Esophagus muscularis mucosa (tissue), 4 donors: ENCODE data around the gene PIK3R5. TPM values are rescaled to one million over a fixed set of nuclear protein-coding genes. Genes with fewer than 3 reads are reported as not detected.

Experiments used
- DNase-seq: peaks from one replicate; pipeline ENCODE4 v3.0.0-alpha.2; 2017; ENCODE audit errors: extremely low spot score
- H3K27ac ChIP-seq, 4 donors: fragments of 200-600 bp; sonication (generic); replicated peaks in 1 of 4; 1 replicate in 3 of 4; 2 replicates in 1 of 4; pipeline ENCODE4 v1.5.1; 2016 to 2019; ENCODE audit warnings: mild to moderate bottlenecking in 1 of 4
- H3K27me3 ChIP-seq, 4 donors: fragments of 200-600 bp; sonication (generic); one replicate each; pipeline versions ENCODE4 v1.5.1 to v1.6.0; 2016 to 2019
- H3K36me3 ChIP-seq, 4 donors: fragments of 200-600 bp; sonication (generic); one replicate each; pipeline ENCODE4 v1.5.1; 2016 to 2019
- H3K4me1 ChIP-seq, 4 donors: fragments of 200-600 bp; sonication (generic); one replicate each; pipeline ENCODE4 v1.5.1; 2016 to 2019
- H3K4me3 ChIP-seq, 4 donors: fragments of 200-600 bp; sonication (generic); 1 replicate in 2 of 4; 2 replicates in 2 of 4; pipeline ENCODE4 v1.5.1; 2016 to 2019; ENCODE audit warnings: mild to moderate bottlenecking in 4 of 4, moderate library complexity in 1 of 4
- H3K9me3 ChIP-seq, 4 donors: fragments of 200-600 bp; sonication (generic); 1 replicate in 3 of 4; 2 replicates in 1 of 4; pipeline ENCODE4 v1.5.1; 2016 to 2019
- CTCF ChIP-seq, 3 experiments: fragments of 200-600 bp in 2 of 3; fragments of 450-650 bp in 1 of 3; sonication (generic) in 2 of 3; IDR thresholded peaks; one replicate each; pipeline ENCODE4 v1.5.1; 2017 to 2019; ENCODE audit warnings: antibody characterized with exemption in 3 of 3, mild to moderate bottlenecking in 2 of 3, moderate library complexity in 1 of 3
- EP300 ChIP-seq: sonication (generic); formaldehyde crosslinking; IDR thresholded peaks from one replicate; pipeline ENCODE4 v1.6.1; 2017; ENCODE audit warnings: antibody characterized with exemption
- POLR2A ChIP-seq: fragments of 450-650 bp; IDR thresholded peaks from one replicate; pipeline ENCODE4 v1.6.1; 2017; ENCODE audit warnings: antibody characterized with exemption, moderate library complexity, mild to moderate bottlenecking, low read depth
- POLR2AphosphoS5 ChIP-seq, 2 donors: sonication (generic); formaldehyde crosslinking; IDR thresholded peaks; one replicate each; pipeline ENCODE4 v1.6.1; 2017; ENCODE audit warnings: antibody characterized with exemption in 2 of 2
- WGBS: methylation state at CpG from one replicate; pipeline ENCODE4 v1.1.5; 2018; 5-methylcytosine and 5-hydroxymethylcytosine counted together
- intact Hi-C: fragments of 100-400 bp; cut with DNase I; formaldehyde crosslinking; loops from one replicate; pipeline ENCODE4 v1.15.1; 2023
- total RNA-seq, 4 donors: library from RNA; depleted of rRNA; stranded (reverse); fragments of >200 nt; gene quantifications; one replicate each; pipeline versions ENCODE4 v1.1.0 to v1.2.1, GENCODE V29; 2016

PIK3R5 gene
- total RNA-seq, 4 donors from 2014 or later: 7.0 to 16.2 (median 9.6) TPM

GRCh38 chr17:8851600-8851999 is 113.9 kb downstream of the PIK3R5 start:
- 91% methylated on average over 5 of the region's 5 CpGs for WGBS
- Histone ChIP-seq H3K27ac (no peak overlapping the region), H3K36me3 (no peaks in the 10 kb centered on the region), H3K27me3 (peaks cover 0 to 14% (median 0%) of the 10 kb centered on the region in 4 donors), H3K4me1 (peaks cover 0 to 10% (median 0%) of the 10 kb centered on the region in 4 donors), H3K9me3 (no peaks in the 10 kb centered on the region), H3K4me3 (no peak overlapping the region)
- no peak for DNase-seq
- TF ChIP-seq POLR2A: no peak
- TF ChIP-seq POLR2AphosphoS5 (IDR thresholded peaks at IDR 0.05): no peak
- no peak for TF ChIP-seq CTCF (IDR thresholded peaks at IDR 0.05)
- TF ChIP-seq EP300: no peak
- intact Hi-C loops: no loop called here

GRCh38 chr17:8849311-8850041 is 116.0 kb downstream of the PIK3R5 start:
- H3K4me1 ChIP-seq: peaks cover 0 to 7% (median 0%) of the 10 kb centered on the region in 4 donors
- no peaks in the 10 kb centered on the region for H3K36me3 ChIP-seq
- no peak overlapping the region for H3K27ac ChIP-seq
- H3K4me3 ChIP-seq: no peak overlapping the region
- H3K9me3 ChIP-seq: no peaks in the 10 kb centered on the region
- WGBS: 66% methylated on average over 3 of the region's 4 CpGs
- intact Hi-C loops: no loop called here
- no peak for TF ChIP-seq CTCF (IDR thresholded peaks at IDR 0.05)
- no peak for TF ChIP-seq POLR2AphosphoS5 (IDR thresholded peaks at IDR 0.05)
- TF ChIP-seq EP300: no peak
- no peak for TF ChIP-seq POLR2A
- no peak for DNase-seq
- H3K27me3 ChIP-seq: peaks cover 0 to 14% (median 0%) of the 10 kb centered on the region in 4 donors

GRCh38 chr17:8847891-8848290 is 117.6 kb downstream of the PIK3R5 start:
- Histone ChIP-seq H3K4me3 (no peak overlapping the region), H3K36me3 (no peaks in the 10 kb centered on the region), H3K27ac (no peak overlapping the region), H3K9me3 (no peaks in the 10 kb centered on the region), H3K4me1 (peaks cover 0 to 7% (median 0%) of the 10 kb centered on the region in 4 donors), H3K27me3 (peaks cover 0 to 11% (median 0%) of the 10 kb centered on the region in 4 donors)
- TF ChIP-seq POLR2A: no peak
- TF ChIP-seq EP300: no peak
- no peak for TF ChIP-seq CTCF (IDR thresholded peaks at IDR 0.05)
- TF ChIP-seq POLR2AphosphoS5 (IDR thresholded peaks at IDR 0.05): no peak
- no peak for DNase-seq
- WGBS: 94% methylated on average over 2 of the region's 2 CpGs
- intact Hi-C loops: no loop called here

GRCh38 chr17:8846768-8847211 is 118.7 kb downstream of the PIK3R5 start:
- Histone ChIP-seq H3K27ac (no peak overlapping the region), H3K4me1 (peaks cover 0 to 7% (median 0%) of the 10 kb centered on the region in 4 donors), H3K27me3 (peaks cover 0 to 11% (median 0%) of the 10 kb centered on the region in 4 donors), H3K9me3 (no peaks in the 10 kb centered on the region), H3K36me3 (no peaks in the 10 kb centered on the region), H3K4me3 (no peak overlapping the region)
- intact Hi-C loops: no loop called here
- no peak for TF ChIP-seq POLR2A
- TF ChIP-seq POLR2AphosphoS5 (IDR thresholded peaks at IDR 0.05): no peak
- TF ChIP-seq EP300: no peak
- no peak for TF ChIP-seq CTCF (IDR thresholded peaks at IDR 0.05)
- no peak for DNase-seq
